ENCODE results near the gene ANGPTL2.

DNA sequence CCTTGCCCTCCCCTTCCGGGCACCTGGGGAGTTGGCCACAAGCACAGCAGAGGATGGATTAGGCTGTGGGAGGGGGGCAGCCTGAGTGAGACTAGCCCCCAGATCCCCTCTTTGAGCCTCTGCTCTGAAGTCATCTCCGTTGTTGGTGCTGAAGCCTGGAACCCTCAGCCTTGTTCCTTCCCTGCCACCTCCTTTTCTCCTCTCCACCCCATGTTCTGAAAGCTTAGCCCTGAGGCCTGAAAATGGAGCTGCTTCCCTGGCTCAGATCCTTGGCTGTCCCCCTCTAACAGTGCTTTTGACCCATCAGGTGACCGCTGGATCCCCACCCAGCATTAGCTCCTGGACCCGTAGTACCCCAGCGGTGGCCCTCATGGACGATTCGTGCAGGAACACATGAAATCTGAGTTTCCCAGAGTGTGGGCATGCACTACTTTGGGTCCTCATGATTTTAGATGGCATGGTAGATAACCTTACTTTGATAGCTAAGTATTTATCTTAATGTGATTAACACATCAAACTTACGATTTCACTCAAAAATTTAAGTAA lies 21.6 kb upstream of the ANGPTL2 start:
- TF ChIP-seq, protein P1, sequence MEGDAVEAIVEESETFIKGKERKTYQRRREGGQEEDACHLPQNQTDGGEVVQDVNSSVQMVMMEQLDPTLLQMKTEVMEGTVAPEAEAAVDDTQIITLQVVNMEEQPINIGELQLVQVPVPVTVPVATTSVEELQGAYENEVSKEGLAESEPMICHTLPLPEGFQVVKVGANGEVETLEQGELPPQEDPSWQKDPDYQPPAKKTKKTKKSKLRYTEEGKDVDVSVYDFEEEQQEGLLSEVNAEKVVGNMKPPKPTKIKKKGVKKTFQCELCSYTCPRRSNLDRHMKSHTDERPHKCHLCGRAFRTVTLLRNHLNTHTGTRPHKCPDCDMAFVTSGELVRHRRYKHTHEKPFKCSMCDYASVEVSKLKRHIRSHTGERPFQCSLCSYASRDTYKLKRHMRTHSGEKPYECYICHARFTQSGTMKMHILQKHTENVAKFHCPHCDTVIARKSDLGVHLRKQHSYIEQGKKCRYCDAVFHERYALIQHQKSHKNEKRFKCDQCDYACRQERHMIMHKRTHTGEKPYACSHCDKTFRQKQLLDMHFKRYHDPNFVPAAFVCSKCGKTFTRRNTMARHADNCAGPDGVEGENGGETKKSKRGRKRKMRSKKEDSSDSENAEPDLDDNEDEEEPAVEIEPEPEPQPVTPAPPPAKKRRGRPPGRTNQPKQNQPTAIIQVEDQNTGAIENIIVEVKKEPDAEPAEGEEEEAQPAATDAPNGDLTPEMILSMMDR (IDR thresholded peaks at IDR 0.05; ENCODE audit: low read length), result no peak
- no peak for TF ChIP-seq EZH2 (IDR thresholded peaks at IDR 0.05; ENCODE audit: borderline replicate concordance, low read length)
